ENCODE data around the gene OR1N1.

- no peak for TF ChIP-seq CTCF (IDR thresholded peaks at IDR 0.05; ENCODE audit: low read length)
- TF ChIP-seq EZH2phosphoT487 (IDR thresholded peaks at IDR 0.05; ENCODE audit: low read length) = no peak
Measured at GRCh38 chr9:122572456-122572855, 45.4 kb upstream of the OR1N1 start.

All from MM.1S (cell line).